Liver (tissue), 3 donors: ENCODE results near the gene MRFAP1.

Source experiments
- ATF3 ChIP-seq: IDR thresholded peaks from 2 replicates; pipeline ENCODE4 v1.6.1; 2016; ENCODE audit warnings: antibody characterized with exemption
- CTCF ChIP-seq: fragments of 150-350 bp; IDR thresholded peaks from 2 replicates; pipeline ENCODE4 v1.5.1; 2017; ENCODE audit warnings: improper control_type of control experiment, low read depth, low read length; ENCODE audit not compliant: missing input control
- GABPA ChIP-seq, 2 donors: IDR thresholded peaks in 1 of 2; conservative IDR thresholded peaks in 1 of 2; 2 replicates each; pipeline ENCODE4 v1.6.1; 2016; ENCODE audit warnings: antibody characterized with exemption in 2 of 2, mild to moderate bottlenecking in 1 of 2, moderate library complexity in 1 of 2
- HNF4G ChIP-seq: IDR thresholded peaks from 2 replicates; pipeline ENCODE4 v1.6.1; 2016; ENCODE audit warnings: antibody characterized with exemption
- JUND ChIP-seq, 2 donors: IDR thresholded peaks; 2 replicates each; pipeline ENCODE4 v1.6.1; 2016; ENCODE audit warnings: antibody characterized with exemption in 2 of 2
- MAX ChIP-seq: IDR thresholded peaks from 2 replicates; pipeline ENCODE4 v1.6.1; 2016; ENCODE audit warnings: antibody characterized with exemption
- RAD21 ChIP-seq, 2 donors: IDR thresholded peaks; 2 replicates each; pipeline ENCODE4 v1.6.1; 2016; ENCODE audit warnings: antibody characterized with exemption in 2 of 2, mild to moderate bottlenecking in 2 of 2
- SP1 ChIP-seq: IDR thresholded peaks from 2 replicates; pipeline ENCODE4 v1.6.1; 2018; ENCODE audit warnings: antibody characterized with exemption, mild to moderate bottlenecking
- TAF1 ChIP-seq: conservative IDR thresholded peaks from 2 replicates; pipeline ENCODE4 v1.6.1; 2016; ENCODE audit warnings: antibody characterized with exemption, mild to moderate bottlenecking
- TF ChIP-seq, protein P1 (sequence below): IDR thresholded peaks from 2 replicates; pipeline ENCODE4 v1.6.1; 2016; ENCODE audit warnings: antibody characterized with exemption, mild to moderate bottlenecking
- donor health status: healthy.
- donor health status: healthy.

DNA sequence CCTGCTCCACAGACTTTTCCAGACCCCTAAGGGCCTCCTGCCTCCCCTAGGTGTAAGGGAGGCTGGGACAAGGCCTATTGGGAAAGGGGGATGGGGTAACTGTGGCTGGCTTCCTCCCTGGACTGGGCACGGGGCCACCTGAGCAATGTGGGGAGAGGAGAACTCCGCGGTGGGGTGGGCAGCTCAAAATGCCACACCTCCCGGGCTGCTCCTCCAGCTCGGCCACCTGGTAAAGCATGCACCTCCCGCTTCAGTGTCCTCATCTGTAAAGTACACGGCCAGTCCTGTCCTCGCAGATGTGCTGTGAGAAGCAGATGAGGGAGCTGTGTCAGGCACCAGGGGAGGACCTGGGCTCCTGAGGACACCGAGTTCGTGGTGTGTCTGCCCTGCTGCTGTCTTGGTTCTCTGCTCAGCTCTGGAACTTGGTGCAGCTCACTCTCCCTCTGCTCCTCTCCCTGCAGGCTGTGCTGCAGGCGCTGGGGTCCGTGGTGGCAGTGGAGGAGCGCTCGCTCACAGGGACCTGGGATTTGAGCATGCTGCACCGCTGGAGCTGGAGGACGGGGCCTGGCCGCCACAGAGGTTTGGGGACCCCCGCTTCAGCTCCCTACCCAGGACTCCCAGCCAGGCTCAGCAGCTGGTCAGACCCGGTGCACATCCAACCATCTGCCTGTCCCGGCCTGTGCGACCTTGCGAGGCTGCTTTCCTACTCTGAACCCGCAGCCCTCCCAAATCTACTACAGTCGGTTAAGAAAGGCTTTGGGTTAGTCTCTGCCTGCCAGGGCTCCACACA is 20.8 kb upstream of the MRFAP1 start:
- TF ChIP-seq CTCF (no peak), MAX (no peak), RAD21 (IDR thresholded peaks at IDR 0.05) (no peak), HNF4G (no peak), TAF1 (no peak), SP1 (no peak), JUND (IDR thresholded peaks at IDR 0.05) (no peak), ATF3 (no peak), GABPA (IDR thresholded peaks at IDR 0.05 in 1 of 2, conservative IDR thresholded peaks at IDR 0.05 in 1 of 2) (no peak)
- TF ChIP-seq, protein P1, sequence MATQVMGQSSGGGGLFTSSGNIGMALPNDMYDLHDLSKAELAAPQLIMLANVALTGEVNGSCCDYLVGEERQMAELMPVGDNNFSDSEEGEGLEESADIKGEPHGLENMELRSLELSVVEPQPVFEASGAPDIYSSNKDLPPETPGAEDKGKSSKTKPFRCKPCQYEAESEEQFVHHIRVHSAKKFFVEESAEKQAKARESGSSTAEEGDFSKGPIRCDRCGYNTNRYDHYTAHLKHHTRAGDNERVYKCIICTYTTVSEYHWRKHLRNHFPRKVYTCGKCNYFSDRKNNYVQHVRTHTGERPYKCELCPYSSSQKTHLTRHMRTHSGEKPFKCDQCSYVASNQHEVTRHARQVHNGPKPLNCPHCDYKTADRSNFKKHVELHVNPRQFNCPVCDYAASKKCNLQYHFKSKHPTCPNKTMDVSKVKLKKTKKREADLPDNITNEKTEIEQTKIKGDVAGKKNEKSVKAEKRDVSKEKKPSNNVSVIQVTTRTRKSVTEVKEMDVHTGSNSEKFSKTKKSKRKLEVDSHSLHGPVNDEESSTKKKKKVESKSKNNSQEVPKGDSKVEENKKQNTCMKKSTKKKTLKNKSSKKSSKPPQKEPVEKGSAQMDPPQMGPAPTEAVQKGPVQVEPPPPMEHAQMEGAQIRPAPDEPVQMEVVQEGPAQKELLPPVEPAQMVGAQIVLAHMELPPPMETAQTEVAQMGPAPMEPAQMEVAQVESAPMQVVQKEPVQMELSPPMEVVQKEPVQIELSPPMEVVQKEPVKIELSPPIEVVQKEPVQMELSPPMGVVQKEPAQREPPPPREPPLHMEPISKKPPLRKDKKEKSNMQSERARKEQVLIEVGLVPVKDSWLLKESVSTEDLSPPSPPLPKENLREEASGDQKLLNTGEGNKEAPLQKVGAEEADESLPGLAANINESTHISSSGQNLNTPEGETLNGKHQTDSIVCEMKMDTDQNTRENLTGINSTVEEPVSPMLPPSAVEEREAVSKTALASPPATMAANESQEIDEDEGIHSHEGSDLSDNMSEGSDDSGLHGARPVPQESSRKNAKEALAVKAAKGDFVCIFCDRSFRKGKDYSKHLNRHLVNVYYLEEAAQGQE: no peak
